Ishikawa (cell line): ENCODE measurements around the gene SIGLEC1.

ENCODE experiments used
- CEBPB ChIP-seq: IDR thresholded peaks from 2 replicates; pipeline ENCODE4 v1.6.1; 2012
- RAD21 ChIP-seq: IDR thresholded peaks from 2 replicates; pipeline ENCODE4 v1.6.1; 2012; ENCODE audit warnings: low read depth
- TAF1 ChIP-seq: IDR thresholded peaks from 2 replicates; pipeline ENCODE4 v1.6.1; 2012; ENCODE audit warnings: low read depth, mild to moderate bottlenecking
- TEAD4 ChIP-seq: IDR thresholded peaks from 2 replicates; pipeline ENCODE4 v1.6.1; 2012
- YY1 ChIP-seq: IDR thresholded peaks from 2 replicates; pipeline ENCODE4 v1.6.1; 2012; ENCODE audit warnings: low read depth
- ZBTB7A ChIP-seq: IDR thresholded peaks from 2 replicates; pipeline ENCODE4 v1.6.1; 2012; ENCODE audit warnings: low read depth
- TF ChIP-seq, protein P1 (sequence below): IDR thresholded peaks from 2 replicates; pipeline ENCODE4 v1.6.1; 2012; ENCODE audit warnings: low read depth, mild to moderate bottlenecking
- TF ChIP-seq, protein P2 (sequence below): IDR thresholded peaks from 2 replicates; pipeline ENCODE4 v1.6.1; 2012

DNA sequence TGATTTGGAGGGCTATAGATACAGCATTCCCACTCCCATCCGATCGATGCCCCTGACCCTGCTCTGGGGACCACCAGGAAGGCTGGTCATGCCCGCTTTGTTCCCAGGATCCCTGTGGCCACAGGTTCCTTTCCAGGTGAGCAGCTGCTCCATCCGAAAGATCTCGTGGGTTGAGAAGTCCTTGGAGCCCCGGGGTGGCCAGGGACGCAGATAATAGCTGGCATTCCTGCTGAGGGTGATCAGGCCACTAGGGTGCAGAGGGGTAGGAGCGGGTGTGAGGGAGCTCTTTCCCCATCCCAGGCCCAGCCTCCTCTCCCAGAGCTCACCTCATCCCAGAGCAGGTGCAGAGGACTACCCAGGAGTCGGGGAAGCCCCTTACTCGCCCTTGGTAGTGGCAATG is 38.0 kb downstream of the SIGLEC1 start:
- TF ChIP-seq, protein P1, sequence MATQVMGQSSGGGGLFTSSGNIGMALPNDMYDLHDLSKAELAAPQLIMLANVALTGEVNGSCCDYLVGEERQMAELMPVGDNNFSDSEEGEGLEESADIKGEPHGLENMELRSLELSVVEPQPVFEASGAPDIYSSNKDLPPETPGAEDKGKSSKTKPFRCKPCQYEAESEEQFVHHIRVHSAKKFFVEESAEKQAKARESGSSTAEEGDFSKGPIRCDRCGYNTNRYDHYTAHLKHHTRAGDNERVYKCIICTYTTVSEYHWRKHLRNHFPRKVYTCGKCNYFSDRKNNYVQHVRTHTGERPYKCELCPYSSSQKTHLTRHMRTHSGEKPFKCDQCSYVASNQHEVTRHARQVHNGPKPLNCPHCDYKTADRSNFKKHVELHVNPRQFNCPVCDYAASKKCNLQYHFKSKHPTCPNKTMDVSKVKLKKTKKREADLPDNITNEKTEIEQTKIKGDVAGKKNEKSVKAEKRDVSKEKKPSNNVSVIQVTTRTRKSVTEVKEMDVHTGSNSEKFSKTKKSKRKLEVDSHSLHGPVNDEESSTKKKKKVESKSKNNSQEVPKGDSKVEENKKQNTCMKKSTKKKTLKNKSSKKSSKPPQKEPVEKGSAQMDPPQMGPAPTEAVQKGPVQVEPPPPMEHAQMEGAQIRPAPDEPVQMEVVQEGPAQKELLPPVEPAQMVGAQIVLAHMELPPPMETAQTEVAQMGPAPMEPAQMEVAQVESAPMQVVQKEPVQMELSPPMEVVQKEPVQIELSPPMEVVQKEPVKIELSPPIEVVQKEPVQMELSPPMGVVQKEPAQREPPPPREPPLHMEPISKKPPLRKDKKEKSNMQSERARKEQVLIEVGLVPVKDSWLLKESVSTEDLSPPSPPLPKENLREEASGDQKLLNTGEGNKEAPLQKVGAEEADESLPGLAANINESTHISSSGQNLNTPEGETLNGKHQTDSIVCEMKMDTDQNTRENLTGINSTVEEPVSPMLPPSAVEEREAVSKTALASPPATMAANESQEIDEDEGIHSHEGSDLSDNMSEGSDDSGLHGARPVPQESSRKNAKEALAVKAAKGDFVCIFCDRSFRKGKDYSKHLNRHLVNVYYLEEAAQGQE: no peak
- TF ChIP-seq ZBTB7A (no peak), TAF1 (no peak), TEAD4 (no peak), RAD21 (no peak), YY1 (no peak), CEBPB (no peak)
- TF ChIP-seq, protein P2, sequence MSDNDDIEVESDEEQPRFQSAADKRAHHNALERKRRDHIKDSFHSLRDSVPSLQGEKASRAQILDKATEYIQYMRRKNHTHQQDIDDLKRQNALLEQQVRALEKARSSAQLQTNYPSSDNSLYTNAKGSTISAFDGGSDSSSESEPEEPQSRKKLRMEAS: no peak
